Transverse colon (tissue), 3 donors: ENCODE data around the gene CACNA1G.
A peak's percentile ranks its signal among the peaks of the same experiment; 100 is the strongest.

Experiments
- EP300 ChIP-seq: sonication (generic); formaldehyde crosslinking; IDR thresholded peaks from one replicate; pipeline ENCODE4 v1.6.1; 2017; ENCODE audit warnings: antibody characterized with exemption, low read depth
- POLR2A ChIP-seq: fragments of 450-650 bp; IDR thresholded peaks from one replicate; pipeline ENCODE4 v1.6.1; 2016; ENCODE audit warnings: antibody characterized with exemption, mild to moderate bottlenecking, moderate library complexity
- TF ChIP-seq, protein P1 (sequence below), 5 experiments: fragments of 200-600 bp in 3 of 5; fragments of 450-650 bp in 2 of 5; sonication (generic) in 3 of 5; IDR thresholded peaks; 1 replicate in 2 of 5; 2 replicates in 3 of 5; pipeline ENCODE4 v1.5.1; 2016 to 2017; ENCODE audit warnings: antibody characterized with exemption in 5 of 5, inconsistent platforms in 3 of 5, mild to moderate bottlenecking in 2 of 5, moderate library complexity in 1 of 5

DNA sequence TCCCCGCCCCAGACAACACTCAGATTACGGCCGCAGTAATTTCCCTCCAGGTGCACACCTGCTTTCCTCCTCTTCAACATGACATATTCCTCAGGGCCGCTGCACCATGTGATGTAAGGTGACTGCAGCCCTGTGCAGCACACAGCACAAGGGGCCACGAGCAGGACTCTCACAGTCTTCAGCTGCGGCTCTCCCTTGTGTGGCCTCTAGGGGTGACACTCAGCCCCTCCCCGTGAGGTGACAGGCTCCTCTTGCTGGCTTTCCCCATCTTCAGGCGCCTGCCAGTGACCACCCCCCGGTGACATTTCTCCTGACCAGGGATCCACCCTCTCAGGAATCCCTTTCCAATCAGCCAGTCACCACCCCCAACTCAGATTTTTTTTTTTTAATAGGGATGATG, 42.8 kb downstream of the CACNA1G start:
- TF ChIP-seq, protein P1, sequence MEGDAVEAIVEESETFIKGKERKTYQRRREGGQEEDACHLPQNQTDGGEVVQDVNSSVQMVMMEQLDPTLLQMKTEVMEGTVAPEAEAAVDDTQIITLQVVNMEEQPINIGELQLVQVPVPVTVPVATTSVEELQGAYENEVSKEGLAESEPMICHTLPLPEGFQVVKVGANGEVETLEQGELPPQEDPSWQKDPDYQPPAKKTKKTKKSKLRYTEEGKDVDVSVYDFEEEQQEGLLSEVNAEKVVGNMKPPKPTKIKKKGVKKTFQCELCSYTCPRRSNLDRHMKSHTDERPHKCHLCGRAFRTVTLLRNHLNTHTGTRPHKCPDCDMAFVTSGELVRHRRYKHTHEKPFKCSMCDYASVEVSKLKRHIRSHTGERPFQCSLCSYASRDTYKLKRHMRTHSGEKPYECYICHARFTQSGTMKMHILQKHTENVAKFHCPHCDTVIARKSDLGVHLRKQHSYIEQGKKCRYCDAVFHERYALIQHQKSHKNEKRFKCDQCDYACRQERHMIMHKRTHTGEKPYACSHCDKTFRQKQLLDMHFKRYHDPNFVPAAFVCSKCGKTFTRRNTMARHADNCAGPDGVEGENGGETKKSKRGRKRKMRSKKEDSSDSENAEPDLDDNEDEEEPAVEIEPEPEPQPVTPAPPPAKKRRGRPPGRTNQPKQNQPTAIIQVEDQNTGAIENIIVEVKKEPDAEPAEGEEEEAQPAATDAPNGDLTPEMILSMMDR (IDR thresholded peaks at IDR 0.05): peak in 2 of 5 experiments; percentile 10 to 14
- TF ChIP-seq POLR2A (no peak), EP300 (no peak)
